ENCODE results near the gene C9orf43. TPM values are rescaled to one million over a fixed set of nuclear protein-coding genes. Genes with fewer than 3 reads are reported as not detected.

Gene C9orf43
- total RNA-seq, 1 donor from 2014 or later = 0.88 TPM

- TF ChIP-seq, protein P1, sequence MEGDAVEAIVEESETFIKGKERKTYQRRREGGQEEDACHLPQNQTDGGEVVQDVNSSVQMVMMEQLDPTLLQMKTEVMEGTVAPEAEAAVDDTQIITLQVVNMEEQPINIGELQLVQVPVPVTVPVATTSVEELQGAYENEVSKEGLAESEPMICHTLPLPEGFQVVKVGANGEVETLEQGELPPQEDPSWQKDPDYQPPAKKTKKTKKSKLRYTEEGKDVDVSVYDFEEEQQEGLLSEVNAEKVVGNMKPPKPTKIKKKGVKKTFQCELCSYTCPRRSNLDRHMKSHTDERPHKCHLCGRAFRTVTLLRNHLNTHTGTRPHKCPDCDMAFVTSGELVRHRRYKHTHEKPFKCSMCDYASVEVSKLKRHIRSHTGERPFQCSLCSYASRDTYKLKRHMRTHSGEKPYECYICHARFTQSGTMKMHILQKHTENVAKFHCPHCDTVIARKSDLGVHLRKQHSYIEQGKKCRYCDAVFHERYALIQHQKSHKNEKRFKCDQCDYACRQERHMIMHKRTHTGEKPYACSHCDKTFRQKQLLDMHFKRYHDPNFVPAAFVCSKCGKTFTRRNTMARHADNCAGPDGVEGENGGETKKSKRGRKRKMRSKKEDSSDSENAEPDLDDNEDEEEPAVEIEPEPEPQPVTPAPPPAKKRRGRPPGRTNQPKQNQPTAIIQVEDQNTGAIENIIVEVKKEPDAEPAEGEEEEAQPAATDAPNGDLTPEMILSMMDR (IDR thresholded peaks at IDR 0.05; ENCODE audit: insufficient read depth, low read length, poor library complexity, severe bottlenecking) = no peak
- Histone ChIP-seq H3K4me3 (ENCODE audit: low read depth, low read length) (no peak overlapping the region), H3K36me3 (ENCODE audit: control insufficient read depth, insufficient read depth, low read length) (no peaks in the 10 kb centered on the region), H3K27me3 (ENCODE audit: control insufficient read depth, insufficient read depth, low read length) (no peaks in the 10 kb centered on the region)
- DNase-seq (ENCODE audit: low read depth) = no peak
Measured at GRCh38 chr9:113472199-113472598, 61.7 kb downstream of the C9orf43 start.

- H3K36me3 ChIP-seq (ENCODE audit: control insufficient read depth, insufficient read depth, low read length) = no peaks in the 10 kb centered on the region
- DNase-seq (ENCODE audit: low read depth) = no peak
- no peak overlapping the region for H3K4me3 ChIP-seq (ENCODE audit: low read depth, low read length)
- H3K27me3 ChIP-seq (ENCODE audit: control insufficient read depth, insufficient read depth, low read length) = no peaks in the 10 kb centered on the region
- TF ChIP-seq, protein P1 (IDR thresholded peaks at IDR 0.05; ENCODE audit: insufficient read depth, low read length, poor library complexity, severe bottlenecking) = no peak
Measured at GRCh38 chr9:113474360-113475028, 63.9 kb downstream of the C9orf43 start.

DNA sequence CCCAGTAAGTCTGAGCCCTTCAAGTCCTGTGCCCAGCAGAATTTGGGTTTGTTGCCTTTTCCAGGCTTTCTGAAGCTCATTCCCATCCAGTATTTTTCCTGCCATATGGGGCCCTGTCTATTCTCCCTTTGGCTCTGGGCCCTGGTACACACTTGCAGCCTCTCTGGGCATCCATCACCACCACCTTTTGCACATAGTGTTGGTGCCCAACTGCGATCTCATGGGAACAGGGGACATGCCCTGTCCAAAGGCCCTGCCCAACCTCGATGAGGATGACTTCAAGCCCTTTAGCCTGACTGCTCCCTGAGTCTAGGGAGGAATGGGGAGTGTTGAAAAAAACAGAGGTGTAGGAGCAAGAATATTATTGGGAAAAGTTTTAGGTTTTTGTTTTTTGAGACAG is 64.5 kb downstream of the C9orf43 start:
- TF ChIP-seq, protein P1 (IDR thresholded peaks at IDR 0.05; ENCODE audit: insufficient read depth, low read length, poor library complexity, severe bottlenecking) = no peak

DNA sequence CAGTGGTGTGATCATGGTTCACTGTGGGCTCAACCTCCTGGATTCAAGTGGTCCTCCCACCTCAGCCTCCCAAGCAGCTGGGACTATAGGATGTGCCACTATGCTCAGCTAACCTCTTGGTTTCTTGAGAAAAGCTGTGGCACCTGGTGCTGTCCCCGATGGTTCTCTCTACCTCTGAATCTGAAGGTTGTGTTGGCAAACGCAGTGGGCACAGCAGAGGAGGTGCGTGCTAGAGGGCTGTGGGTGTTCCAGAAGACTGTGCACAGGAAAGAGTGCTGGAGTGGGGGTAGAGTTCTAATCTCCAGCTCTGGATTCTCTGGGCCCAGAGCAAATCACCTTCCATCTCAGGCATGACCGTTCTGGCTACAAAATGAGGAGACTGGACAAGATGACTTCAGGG is 65.4 kb downstream of the C9orf43 start:
- TF ChIP-seq, protein P1 (IDR thresholded peaks at IDR 0.05; ENCODE audit: insufficient read depth, low read length, poor library complexity, severe bottlenecking) = no peak
- Histone ChIP-seq H3K27me3 (ENCODE audit: control insufficient read depth, insufficient read depth, low read length) (no peaks in the 10 kb centered on the region), H3K36me3 (ENCODE audit: control insufficient read depth, insufficient read depth, low read length) (no peaks in the 10 kb centered on the region), H3K4me3 (ENCODE audit: low read depth, low read length) (no peak overlapping the region)
- no peak for DNase-seq (ENCODE audit: low read depth)

More for the DNA sequence above, 64.5 kb downstream of the C9orf43 start:
- no peak overlapping the region for H3K4me3 ChIP-seq (ENCODE audit: low read depth, low read length)
- H3K27me3 ChIP-seq (ENCODE audit: control insufficient read depth, insufficient read depth, low read length) = no peaks in the 10 kb centered on the region
- H3K36me3 ChIP-seq (ENCODE audit: control insufficient read depth, insufficient read depth, low read length) = no peaks in the 10 kb centered on the region
- no peak for DNase-seq (ENCODE audit: low read depth)

DNA sequence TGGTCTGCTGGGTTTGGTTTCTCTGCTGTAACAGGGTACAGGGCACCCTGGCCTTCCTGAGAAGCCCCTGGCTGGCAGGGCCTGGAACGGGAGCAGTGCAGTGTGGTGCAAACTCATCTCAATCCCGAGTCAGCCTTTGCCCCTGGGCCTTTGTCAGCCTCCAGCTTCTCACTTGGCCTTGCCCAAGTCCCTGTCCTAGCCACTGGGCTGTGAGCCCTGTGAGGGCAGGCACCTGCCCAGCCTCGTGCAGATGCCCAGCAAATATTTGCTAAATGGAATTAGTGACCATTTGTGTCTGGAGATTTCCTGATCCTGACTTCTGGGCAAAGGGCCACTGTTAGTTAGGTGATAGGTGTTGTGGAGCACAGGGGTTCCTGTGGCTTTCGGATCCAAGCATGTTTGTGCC is 66.0 kb downstream of the C9orf43 start:
- H3K4me3 ChIP-seq (ENCODE audit: low read depth, low read length) = no peak overlapping the region
- no peak for DNase-seq (ENCODE audit: low read depth)
- H3K36me3 ChIP-seq (ENCODE audit: control insufficient read depth, insufficient read depth, low read length) = no peaks in the 10 kb centered on the region
- no peaks in the 10 kb centered on the region for H3K27me3 ChIP-seq (ENCODE audit: control insufficient read depth, insufficient read depth, low read length)
- TF ChIP-seq, protein P1 (IDR thresholded peaks at IDR 0.05; ENCODE audit: insufficient read depth, low read length, poor library complexity, severe bottlenecking) = no peak

GRCh38 chr9:113477058-113477457 is 66.5 kb downstream of the C9orf43 start:
- Histone ChIP-seq H3K4me3 (ENCODE audit: low read depth, low read length) (no peak overlapping the region), H3K36me3 (ENCODE audit: control insufficient read depth, insufficient read depth, low read length) (no peaks in the 10 kb centered on the region), H3K27me3 (ENCODE audit: control insufficient read depth, insufficient read depth, low read length) (no peaks in the 10 kb centered on the region)
- DNase-seq (ENCODE audit: low read depth) = no peak
- TF ChIP-seq, protein P1 (IDR thresholded peaks at IDR 0.05; ENCODE audit: insufficient read depth, low read length, poor library complexity, severe bottlenecking) = no peak

Measured in kidney epithelial cell (primary cell).